Ammon's horn (tissue), 1 donor: ENCODE data around the gene SLC25A21.

Experiments used
- DNase-seq: peaks from one replicate; pipeline ENCODE4 v3.0.0-alpha.2; 2016; ENCODE audit warnings: low spot score

SLC25A21 gene

DNA sequence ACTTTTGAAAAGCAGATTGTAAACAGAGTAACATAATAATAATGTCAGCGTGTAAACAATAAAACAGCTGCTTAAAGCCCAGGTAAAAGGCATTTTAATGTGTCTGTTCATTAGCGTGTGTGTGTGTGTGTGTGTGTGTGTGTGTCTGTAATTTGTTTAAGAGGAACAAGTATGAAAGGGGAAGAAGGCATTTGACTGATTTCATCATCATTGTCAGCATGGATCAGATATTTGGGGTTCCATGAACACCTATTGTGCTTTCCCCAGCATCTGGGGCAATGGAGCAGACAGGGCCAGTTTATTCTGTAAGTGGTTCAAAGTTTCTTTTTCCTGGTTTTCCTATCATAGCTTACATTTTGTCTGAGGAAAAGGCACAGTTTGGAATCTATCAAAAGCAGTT, 28.9 kb downstream of the SLC25A21 start:
- no peak for DNase-seq

DNA sequence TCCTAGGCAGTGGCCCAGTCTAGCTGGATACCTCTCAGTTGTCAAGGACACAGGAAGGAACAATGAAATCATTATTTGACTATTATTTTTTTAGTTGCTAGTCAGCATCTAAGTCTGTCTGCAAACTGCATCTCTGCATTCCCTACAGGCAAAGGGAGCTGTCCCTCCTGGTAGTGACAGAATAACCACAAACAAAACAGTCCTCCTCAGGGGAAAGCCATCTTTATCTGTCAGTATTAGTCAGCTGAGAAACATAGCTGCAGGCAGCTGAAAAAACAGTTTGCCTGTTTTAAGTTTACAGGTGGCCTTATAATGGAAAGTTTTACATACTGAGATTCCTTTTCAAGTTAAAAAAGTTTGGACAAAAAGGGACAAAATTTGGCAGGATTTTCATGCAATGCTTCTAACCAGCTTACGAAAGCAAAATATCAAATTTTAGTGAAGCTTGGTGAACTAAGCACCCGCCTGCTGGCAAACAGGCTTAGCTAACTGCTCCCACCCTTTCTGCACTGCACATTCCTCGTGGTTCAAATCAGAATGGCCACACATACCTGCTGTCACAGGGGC, 29.5 kb downstream of the SLC25A21 start:
- DNase-seq: no peak

DNA sequence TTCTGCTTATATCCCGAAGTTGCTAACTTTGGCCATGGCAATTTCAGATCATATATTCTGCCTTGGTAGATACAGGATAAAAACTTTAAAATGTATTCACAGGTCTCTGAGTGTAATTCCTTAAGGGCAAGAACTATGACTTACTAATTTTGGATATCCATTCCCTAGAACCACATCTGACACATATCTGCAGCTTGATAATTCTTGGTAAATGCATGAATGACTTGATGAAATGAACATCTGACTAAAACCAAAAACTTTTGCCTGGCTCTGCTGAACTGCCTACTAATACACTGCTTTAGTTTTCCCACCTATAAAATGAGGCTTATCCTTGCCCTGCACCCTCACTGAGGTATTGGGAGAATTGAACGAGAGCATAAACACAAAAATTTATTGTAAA, 32.2 kb downstream of the SLC25A21 start:
- DNase-seq: no peak

DNA sequence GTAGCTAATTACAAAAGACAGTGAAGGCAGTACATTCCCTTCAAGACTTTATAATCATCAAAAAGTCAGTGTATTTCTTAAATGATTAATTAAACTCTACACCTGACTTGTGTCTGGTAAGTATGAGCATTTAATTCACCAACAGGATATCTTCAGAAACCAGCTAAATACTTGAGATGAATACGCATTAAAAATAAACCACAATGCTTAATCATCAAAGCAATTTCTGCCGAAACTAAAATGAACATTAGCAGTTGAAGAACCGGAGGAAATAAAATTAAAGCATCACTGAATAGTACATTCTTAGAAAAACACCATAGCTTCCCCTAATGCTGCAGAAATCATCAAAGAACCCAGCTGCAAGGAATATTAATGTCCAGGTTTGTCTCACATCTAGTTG, 32.7 kb downstream of the SLC25A21 start:
- DNase-seq: no peak

DNA sequence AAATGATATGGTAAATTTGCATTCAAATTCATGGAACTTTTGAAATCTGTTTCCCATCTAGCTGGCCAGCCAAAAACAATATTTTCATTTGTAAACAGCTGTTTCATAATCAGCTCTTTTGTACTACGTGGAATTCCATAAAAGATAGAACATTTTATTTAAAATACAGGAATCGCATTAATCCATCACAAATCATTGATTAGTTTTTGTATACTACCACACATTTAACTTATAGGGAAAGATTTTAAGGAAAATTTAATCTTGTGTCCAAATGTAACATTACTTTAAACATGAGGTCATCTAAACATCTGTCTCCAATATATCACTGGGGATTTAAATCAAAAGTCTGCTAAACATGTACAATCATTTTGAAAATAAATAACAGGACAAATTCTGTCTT, 33.5 kb downstream of the SLC25A21 start:
- no peak for DNase-seq

DNA sequence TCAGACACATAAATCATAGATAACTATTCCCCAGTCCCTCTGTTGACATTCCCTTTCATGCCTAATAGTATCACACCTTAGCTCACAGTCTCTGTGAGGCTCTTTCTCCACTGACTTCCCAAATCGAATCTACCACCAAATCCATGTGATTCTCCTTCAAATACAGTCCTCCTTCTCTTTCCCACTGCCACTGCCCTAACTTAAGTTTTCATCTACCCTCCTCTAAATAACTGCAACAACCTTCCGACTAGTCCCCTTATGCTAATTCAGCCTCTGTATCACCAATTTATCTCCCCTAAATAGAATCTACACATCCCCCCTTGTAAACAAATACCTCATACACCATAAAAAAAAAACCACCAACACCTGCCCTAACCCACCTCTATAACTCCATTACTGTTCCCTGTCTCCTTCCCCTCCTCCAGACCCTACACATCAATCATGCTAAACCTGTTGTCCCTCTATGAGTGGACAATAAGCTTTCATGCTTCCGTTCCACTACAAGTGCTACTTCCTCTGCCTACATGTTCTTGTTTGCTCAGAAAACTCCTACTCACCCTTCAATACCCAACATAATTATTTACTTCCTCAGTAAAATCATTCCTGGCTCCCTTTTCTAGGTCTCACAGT, 39.0 kb downstream of the SLC25A21 start:
- no peak for DNase-seq

DNA sequence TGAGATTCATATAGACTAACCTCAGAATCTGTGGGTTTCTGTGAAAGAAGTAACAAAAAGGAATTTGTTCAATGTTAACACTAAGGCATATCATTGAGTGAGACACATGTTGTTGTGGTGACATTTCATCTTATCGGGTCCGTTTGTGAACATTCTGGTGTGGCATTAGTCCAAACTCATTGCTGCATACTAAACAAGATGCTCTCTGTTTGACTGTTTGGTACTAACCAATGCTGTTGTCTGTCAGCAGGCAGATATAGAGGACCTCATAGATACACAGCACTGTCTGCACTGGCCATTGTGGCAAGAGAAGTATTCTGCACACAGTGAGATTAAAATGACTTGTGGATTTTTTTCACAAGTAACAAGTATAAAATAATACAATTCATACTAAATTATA, 41.2 kb downstream of the SLC25A21 start:
- peak; percentile 84 for DNase-seq

DNA sequence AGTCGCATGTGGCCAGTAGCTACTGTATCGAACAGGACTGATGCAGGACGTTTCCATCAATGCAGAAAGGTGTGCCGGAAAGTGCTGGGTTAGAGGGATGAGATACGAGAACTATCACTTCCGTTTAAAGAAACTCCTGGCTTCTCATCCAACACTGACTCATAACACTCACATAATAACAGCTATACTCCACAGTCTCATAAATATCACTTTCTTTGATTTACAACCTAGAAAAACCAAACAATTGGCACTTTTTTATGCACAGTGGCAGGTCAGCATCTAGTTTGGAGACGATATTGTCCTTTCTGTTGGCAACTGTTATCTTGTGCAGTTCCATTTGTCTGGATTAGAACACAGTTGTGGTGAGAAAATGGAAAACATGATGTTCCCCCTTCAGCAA, 43.4 kb downstream of the SLC25A21 start:
- DNase-seq: no peak

DNA sequence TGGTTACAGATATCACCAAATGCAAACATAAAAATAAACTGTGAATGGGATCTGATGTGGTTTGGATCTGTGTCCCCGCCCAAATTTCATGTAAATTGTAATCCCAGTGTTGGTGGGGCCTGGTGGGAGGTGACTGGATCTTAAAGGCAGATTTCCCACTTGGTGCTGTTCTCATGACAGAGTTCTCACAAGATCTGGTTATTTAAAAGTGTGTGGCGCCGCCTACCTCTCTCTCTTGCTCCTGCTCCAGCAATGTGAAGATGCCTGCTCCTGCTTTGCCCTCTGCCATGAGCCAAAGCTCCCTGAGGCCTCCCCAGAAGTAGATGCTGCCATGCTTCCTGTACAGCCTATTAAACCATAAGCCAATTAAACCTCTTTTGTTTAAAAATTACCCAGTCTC, 47.8 kb downstream of the SLC25A21 start:
- DNase-seq: no peak

DNA sequence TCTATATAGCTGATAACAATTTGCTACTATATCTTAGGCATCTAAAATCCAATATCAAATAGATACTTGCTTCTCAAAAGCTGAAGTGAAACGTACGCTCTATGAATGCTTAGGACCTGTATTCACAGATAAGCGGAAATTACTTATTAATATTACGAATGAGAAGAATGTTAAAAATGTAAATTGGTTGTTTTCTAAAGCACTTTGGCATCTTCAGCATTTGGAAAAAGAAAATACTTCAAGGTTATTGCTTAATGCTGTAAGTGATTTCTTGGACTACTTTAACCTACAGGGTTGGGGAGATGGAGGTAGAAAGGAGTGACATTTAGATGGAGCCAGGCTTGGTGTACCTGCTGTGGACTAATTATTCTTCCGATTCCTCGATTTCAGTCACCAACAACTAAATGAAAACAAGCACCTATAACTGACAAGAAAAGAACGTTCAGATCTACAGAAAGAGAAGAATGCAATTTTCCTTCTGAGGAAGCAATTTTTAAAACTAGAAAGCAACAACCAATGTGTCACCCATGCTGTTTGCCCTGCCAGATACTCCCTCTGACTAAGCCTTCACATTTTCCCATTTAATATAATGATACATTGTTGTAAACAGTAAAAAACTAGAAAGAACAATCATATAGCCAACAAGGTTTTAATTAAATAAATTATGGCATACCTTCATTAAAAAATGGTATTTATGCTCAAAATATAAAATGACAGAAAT, 49.3 kb downstream of the SLC25A21 start:
- no peak for DNase-seq

DNA sequence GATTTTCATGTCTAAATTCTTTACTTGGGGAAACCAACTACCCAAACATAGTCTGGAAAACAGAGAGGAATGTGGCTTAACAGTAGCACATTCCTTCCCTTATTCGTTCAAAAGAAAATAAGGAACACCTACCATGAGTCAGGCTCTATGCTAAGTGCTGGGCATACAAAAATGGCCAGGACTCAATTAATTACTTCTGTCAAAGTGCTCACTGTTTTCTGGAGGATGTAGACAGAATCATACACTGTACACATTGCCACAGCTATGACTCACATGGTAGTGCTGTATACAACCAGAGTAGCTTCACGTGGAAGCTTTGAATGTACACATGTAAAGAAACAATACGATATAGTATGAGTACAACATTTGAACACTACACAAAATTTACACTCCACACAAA, 50.1 kb downstream of the SLC25A21 start:
- DNase-seq: no peak

DNA sequence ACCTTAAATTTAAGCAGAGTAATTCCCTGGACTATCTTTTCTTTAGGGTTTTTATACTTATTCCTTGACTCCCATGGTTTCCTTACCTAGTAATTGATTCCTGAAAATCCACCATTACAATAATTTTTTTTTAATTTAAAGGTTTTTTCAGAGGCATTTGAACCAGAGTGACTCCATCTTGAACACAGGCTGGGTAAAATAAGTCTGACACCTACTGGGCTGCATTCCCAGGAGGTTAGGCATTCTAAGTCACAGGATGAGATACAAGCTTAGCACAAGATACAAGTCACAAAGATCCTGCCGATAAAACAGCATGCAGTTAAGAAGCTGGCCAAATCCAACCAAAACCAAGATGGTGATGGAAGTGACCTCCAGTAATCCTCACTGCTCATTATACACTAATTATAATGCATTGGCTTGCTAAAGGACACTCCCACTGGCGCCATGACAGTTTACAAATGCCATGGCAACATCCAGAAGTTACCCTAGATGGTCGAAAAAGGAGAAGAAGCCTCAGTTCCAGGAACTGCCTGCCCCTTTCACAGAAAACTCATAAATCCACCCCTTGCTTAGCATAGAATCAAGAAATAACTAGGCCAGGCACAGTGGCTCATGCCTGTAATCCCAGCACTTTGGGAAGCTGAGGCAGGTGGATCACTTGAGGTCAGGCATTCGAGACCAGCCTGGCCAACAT, 53.6 kb downstream of the SLC25A21 start:
- no peak for DNase-seq

DNA sequence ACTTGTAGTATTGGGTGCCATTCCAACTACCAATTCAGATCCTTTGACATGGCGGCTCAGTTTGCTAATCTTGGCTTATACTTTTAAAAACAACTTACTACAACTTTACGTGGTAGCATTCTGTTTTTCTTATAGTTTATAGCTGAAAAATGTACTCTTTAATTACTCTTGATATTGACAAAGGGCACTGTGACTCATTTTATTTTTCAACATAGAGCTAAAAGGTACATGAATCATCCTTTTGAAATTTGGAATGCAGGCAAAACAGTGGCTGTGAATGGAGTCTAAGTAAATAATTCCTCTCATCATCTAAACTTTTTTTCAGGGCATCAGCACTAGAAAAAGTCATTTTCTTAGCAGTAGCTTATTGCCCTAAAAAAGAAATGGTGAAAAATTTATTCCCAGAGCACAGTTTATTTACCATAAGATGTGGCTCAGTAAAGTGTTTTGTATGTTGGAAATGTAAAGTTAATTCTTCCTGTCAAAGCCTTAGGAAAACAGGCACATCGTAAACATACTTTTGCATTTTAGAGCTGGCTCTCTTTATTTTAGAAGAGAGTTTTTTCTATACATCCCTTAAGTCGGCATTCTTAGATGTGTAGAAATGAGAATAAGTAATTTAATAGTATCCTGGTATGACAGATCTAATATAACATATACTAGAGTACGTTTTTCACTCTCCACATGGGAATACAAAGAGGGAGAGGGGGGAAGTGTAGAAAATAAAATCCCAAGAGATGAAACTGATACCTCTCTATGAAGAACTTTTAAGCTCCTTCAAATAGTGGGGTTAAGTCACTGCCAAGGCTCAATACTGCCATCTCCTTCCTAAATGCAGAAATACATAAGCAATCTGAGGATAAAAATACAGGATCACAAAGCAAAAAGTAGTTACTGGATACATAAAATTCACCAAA, 55.2 kb downstream of the SLC25A21 start:
- DNase-seq: no peak

DNA sequence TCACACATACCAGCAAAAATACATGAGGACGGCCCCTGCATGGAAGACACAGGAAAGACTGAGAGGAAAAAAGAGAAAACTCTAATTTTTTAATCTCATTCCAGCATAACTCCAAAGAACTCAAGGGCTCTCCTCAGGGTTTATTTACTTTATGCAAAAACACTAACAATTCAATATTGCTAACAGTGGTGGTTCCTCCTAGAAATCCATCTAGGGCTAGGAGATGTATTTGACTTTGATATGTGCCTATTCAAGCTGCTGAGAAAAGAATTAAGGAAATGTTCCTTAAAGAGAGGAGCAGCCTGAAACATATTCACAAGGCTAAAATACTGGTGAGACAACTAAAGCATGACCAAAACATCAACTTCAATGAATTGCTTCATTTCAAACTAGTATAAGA, 57.0 kb downstream of the SLC25A21 start:
- DNase-seq: no peak

DNA sequence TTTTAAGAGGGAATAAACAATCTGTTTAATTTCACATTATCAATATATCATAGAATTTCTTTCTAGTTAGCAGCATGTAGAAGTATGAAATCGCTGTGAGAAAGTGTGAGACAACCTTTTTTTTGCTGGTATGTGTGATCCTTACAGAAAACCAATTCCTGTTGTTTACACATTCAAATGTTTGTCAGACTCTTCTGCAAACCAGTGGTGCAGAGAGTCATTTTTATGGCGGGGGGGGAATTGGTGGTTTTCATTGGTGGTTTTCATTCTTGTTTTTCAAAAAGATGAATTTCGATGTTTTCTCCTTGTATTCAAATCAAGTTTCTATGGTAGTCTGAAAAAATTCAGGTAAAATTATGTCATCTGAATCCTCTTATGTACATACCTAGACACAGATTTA, 57.8 kb downstream of the SLC25A21 start:
- no peak for DNase-seq

DNA sequence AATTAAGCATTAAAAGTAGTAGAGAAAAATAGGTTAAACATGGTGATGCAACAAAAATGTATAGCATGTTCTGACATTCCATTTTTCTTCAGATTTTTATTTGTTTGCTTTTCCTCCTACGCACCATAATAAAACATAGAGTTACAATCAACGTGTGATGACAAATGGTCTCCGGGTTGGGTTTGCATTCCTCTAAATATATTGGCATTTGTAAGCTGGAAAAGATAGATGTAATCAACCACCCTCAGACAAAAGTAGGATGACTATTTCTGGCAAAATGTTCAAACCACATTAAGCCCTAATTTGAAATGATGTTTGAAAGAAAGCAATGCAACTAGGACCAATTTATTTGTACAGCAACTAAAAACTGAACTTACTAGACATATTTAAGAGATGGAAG, 58.4 kb downstream of the SLC25A21 start:
- DNase-seq: peak; percentile 3

DNA sequence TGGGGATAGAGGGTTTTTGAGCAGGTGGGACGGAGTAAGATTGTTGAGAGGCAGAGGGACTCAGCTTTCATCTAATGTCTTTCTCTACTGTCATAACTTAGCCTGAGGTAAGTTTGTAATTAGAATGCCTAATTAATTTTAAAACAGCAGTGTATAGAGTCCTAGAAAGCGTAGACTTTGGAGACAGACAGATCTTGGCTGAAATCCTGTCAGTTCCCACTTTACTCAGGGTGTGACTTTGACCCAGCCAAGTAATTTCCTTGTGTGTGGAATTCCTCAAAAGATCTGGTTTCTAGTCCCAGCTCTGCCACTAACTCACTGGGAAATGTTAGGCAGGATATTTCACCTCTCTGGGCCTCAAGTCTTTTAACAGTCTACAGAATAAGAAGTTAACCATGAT, 74.3 kb downstream of the SLC25A21 start:
- DNase-seq: no peak

DNA sequence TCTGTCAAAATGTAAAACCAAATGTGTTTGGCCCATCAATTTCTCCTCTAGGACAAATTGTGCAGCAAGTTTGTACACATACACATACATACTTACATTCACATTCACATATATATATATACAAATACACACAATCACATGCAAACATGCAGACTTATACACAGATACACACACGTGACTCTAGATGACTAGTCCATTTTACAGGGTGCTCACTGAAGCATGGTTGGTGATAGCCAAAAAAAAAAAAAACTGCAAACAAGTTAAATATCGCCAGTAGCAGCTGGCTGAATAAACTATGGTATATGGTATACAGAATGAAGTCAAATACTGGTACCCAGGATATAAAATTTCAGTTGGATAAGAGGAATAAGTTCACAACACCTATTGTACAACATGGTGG, 77.9 kb downstream of the SLC25A21 start:
- no peak for DNase-seq

DNA sequence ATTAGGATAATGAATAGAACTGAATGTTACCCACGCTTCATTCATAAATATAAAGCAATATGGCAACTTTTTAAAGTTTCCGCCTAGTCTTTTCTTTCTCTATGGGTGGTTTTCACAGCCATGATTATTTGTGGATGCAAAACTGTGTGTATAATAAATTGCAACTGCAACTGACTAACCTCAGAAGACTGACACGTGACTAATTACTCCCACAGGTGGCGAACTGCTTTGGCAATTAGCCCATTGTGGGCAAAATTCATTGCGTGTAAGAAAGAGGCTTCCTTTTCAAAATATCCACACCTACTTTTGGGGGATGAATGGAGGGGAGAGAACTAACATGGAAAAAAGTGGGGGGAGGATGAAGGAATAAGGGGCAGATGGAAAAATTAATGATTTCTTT, 79.0 kb downstream of the SLC25A21 start:
- DNase-seq: no peak

DNA sequence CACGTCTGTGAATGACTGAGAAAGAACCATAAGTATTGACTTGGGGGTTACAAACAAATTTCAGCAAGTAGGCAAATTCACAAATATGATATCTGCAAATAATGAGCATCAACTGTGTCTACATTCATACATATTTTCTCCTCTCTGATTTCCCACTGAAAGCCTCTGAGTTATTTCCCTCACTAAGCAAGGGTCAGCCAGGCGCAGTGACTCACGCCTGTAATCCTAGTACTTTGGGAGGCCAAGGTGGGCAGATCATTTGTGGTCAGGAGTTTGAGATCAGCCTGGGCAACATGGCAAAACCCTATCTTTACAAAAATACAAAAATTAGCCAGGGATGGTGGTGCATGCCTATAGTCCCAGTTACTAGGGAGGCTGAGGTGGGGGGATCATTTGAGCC, 80.8 kb downstream of the SLC25A21 start:
- no peak for DNase-seq

DNA sequence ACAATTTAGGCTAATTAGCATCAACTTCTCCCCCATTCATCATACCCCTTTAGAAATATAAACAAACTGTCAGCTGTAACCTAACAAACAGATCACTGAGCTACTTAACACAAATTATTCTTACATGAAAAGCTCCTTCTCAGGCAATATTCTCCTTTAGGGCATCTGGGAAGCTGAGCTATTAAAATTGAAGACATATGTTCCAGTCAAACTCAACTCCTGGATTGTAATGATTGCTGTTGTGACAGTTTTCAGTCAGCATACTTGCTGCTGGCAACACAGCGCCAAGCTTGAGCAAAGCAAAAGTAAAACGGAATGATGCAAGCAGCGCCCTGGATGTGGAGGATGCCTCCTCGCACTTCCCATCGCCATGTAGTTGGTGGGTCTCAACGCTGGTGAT, 82.4 kb downstream of the SLC25A21 start:
- DNase-seq: no peak

DNA sequence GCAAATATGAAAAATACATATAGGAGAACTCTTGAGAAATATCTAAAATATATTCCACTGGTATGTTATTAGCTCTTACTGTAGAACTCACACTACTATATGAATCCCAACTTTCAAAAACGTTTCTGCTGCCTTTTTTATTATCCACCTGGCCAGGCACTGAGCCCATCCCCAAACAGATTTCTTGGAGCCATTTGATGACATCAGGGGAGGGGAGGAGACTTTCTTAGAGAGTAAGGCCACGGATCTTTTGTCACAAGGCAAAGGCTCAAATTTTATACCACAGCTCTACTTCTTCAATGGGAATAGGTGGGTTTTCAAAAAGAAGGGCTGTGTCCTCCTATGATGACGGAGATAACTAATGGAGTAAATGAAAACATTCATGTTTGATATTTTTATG, 83.0 kb downstream of the SLC25A21 start:
- no peak for DNase-seq
